Kidney (tissue), 22 donors: ENCODE data around the gene ZNF629. TPM values are rescaled to one million over a fixed set of nuclear protein-coding genes. Genes with fewer than 3 reads are reported as not detected.
A peak's percentile ranks its signal among the peaks of the same experiment; 100 is the strongest.

Source experiments
- DNase-seq, 5 donors: peaks; one replicate each; pipeline ENCODE4 v3.0.0-alpha.2; 2013 to 2020
- FAIRE-seq: peaks from 2 replicates; lab custom pipeline; 2012; peaks lifted over from hg19 to GRCh38; lab: Jason Lieb, UNC
- H3K27ac ChIP-seq, 2 donors: one replicate each; pipeline ENCODE4 v1.7.0; 2013; ENCODE audit warnings: low read depth in 2 of 2, low read length in 2 of 2, inconsistent platforms in 1 of 2
- H3K27me3 ChIP-seq: one replicate; pipeline ENCODE4 v1.7.1; 2013; ENCODE audit warnings: low read length, inconsistent platforms; ENCODE audit not compliant: control insufficient read depth, insufficient read depth
- H3K36me3 ChIP-seq, 3 donors: one replicate each; pipeline versions ENCODE4 v1.7.0 to v1.7.1; 2013; ENCODE audit warnings: low read length in 3 of 3, control low read depth in 1 of 3, inconsistent platforms in 1 of 3; ENCODE audit not compliant: insufficient read depth in 3 of 3, control insufficient read depth in 2 of 3
- H3K4me1 ChIP-seq, 3 donors: one replicate each; pipeline versions ENCODE4 v1.7.0 to v1.7.1; 2013; ENCODE audit warnings: low read length in 3 of 3, inconsistent platforms in 1 of 3, low read depth in 1 of 3; ENCODE audit not compliant: control insufficient read depth in 2 of 3, insufficient read depth in 2 of 3
- H3K4me3 ChIP-seq, 3 donors: one replicate each; pipeline versions ENCODE4 v1.7.0 to v1.8.1; 2013; ENCODE audit warnings: low read length in 3 of 3, control low read depth in 1 of 3, inconsistent platforms in 1 of 3
- H3K9ac ChIP-seq, 3 donors: one replicate each; pipeline versions ENCODE4 v1.7.0 to v1.7.1; 2013; ENCODE audit warnings: low read length in 3 of 3, control low read depth in 1 of 3, inconsistent platforms in 1 of 3
- H3K9me3 ChIP-seq, 3 donors: one replicate each; pipeline versions ENCODE4 v1.7.0 to v1.7.1; 2013; ENCODE audit warnings: low read length in 3 of 3, control low read depth in 1 of 3, inconsistent platforms in 1 of 3; ENCODE audit not compliant: control insufficient read depth in 2 of 3, insufficient read depth in 1 of 3
- intact Hi-C: fragments of 100-400 bp; cut with DNase I; formaldehyde crosslinking; loops from one replicate; pipeline ENCODE4 v1.11.1; 2022
- long read RNA-seq, 10 donors: library from polyadenylated mRNA in 1 of 10; unstranded in 1 of 10; transcript quantifications; one replicate each; pipeline ENCODE4 v2.0.0 and lab custom pipeline, GENCODE V29; 2021 to 2026
- polyA plus RNA-seq: library from polyadenylated mRNA; stranded (reverse); fragments of 350-450 nt; fragmentation: Illumina TruSeq; extraction: RNeasy Lipid Tissue Mini Kit (QIAGEN cat#74804); gene quantifications from one replicate; pipeline ENCODE4 v1.2.3, GENCODE V29; 2014; ENCODE audit warnings: low read depth, low replicate concordance; ENCODE audit not compliant: insufficient read depth
- total RNA-seq: library from RNA; stranded (reverse); fragmentation: NEBNext Ultra II Directional; extraction: Animal tissue kit (Norgen Biotek cat#: 25700); gene quantifications from one replicate; pipeline ENCODE4 v1.2.1, GENCODE V29; 2021
- TF ChIP-seq, protein P1 (sequence below): IDR thresholded peaks from 3 replicates; pipeline ENCODE4 v1.5.1; 2012; ENCODE audit warnings: mild to moderate bottlenecking, moderate library complexity, borderline replicate concordance; ENCODE audit not compliant: insufficient read depth; ENCODE audit errors: extremely low read depth
- donor health status: control.
- donor health status: control.
- donor health status: control.
- donor health status: control.
- donor health status: control.
- donor health status: DM: yes; HTN: yes; CAD: no.
- donor health status: Normal renal cell carcinoma (clear cell type).

Gene ZNF629
- total RNA-seq: 19.8 TPM
- polyA plus RNA-seq: 8.1 TPM
- long read RNA-seq, donor 1, full-length matches to known transcripts: 4 of 4 reads
- long read RNA-seq, donor 1, partial matches to known transcripts: 0 of 4 reads
- long read RNA-seq, donor 1, other reads (novel, unspliced or antisense): 0 of 4 reads
- long read RNA-seq, donor 2, full-length matches to known transcripts: 9 of 9 reads
- long read RNA-seq, donor 2, partial matches to known transcripts: 0 of 9 reads
- long read RNA-seq, donor 2, other reads (novel, unspliced or antisense): 0 of 9 reads
- long read RNA-seq, donor 3, full-length matches to known transcripts: 3 of 3 reads
- long read RNA-seq, donor 3, partial matches to known transcripts: 0 of 3 reads
- long read RNA-seq, donor 3, other reads (novel, unspliced or antisense): 0 of 3 reads
- long read RNA-seq, donor 4, full-length matches to known transcripts: 4 of 4 reads
- long read RNA-seq, donor 4, partial matches to known transcripts: 0 of 4 reads
- long read RNA-seq, donor 4, other reads (novel, unspliced or antisense): 0 of 4 reads
- long read RNA-seq, donor 5: 0 reads
- long read RNA-seq, donor 6, full-length matches to known transcripts: 1 of 1 reads
- long read RNA-seq, donor 6, partial matches to known transcripts: 0 of 1 reads
- long read RNA-seq, donor 6, other reads (novel, unspliced or antisense): 0 of 1 reads
- long read RNA-seq, donor 7, full-length matches to known transcripts: 1 of 22 reads
- long read RNA-seq, donor 7, partial matches to known transcripts: 0 of 22 reads
- long read RNA-seq, donor 7, other reads (novel, unspliced or antisense): 21 of 22 reads
- long read RNA-seq, donor 8, full-length matches to known transcripts: 6 of 6 reads
- long read RNA-seq, donor 8, partial matches to known transcripts: 0 of 6 reads
- long read RNA-seq, donor 8, other reads (novel, unspliced or antisense): 0 of 6 reads
- long read RNA-seq, donor 9, full-length matches to known transcripts: 2 of 2 reads
- long read RNA-seq, donor 9, partial matches to known transcripts: 0 of 2 reads
- long read RNA-seq, donor 9, other reads (novel, unspliced or antisense): 0 of 2 reads
- long read RNA-seq, donor 10, full-length matches to known transcripts: 5 of 5 reads
- long read RNA-seq, donor 10, partial matches to known transcripts: 0 of 5 reads
- long read RNA-seq, donor 10, other reads (novel, unspliced or antisense): 0 of 5 reads

- intact Hi-C loops: no loop called here
- peaks cover 0 to 9% (median 5%) of the 10 kb centered on the region in 3 donors for H3K36me3 ChIP-seq
- H3K27ac ChIP-seq: peak within 1 kb of the TSS; percentile 54 to 67
- no peaks in the 10 kb centered on the region for H3K27me3 ChIP-seq
- H3K4me3 ChIP-seq: peak within 1 kb of the TSS; percentile 72 to 91 (median 88)
- TF ChIP-seq, protein P1, sequence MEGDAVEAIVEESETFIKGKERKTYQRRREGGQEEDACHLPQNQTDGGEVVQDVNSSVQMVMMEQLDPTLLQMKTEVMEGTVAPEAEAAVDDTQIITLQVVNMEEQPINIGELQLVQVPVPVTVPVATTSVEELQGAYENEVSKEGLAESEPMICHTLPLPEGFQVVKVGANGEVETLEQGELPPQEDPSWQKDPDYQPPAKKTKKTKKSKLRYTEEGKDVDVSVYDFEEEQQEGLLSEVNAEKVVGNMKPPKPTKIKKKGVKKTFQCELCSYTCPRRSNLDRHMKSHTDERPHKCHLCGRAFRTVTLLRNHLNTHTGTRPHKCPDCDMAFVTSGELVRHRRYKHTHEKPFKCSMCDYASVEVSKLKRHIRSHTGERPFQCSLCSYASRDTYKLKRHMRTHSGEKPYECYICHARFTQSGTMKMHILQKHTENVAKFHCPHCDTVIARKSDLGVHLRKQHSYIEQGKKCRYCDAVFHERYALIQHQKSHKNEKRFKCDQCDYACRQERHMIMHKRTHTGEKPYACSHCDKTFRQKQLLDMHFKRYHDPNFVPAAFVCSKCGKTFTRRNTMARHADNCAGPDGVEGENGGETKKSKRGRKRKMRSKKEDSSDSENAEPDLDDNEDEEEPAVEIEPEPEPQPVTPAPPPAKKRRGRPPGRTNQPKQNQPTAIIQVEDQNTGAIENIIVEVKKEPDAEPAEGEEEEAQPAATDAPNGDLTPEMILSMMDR: no peak
- no peaks in the 10 kb centered on the region for H3K9me3 ChIP-seq
- H3K9ac ChIP-seq: peak within 1 kb of the TSS; percentile 50 to 91 (median 85)
- DNase-seq (peak; percentile 86 to 95 (median 91)), FAIRE-seq (no peak)
- peaks cover 0 to 6% (median 0%) of the 10 kb centered on the region in 3 donors for H3K4me1 ChIP-seq
Measured at GRCh38 chr16:30786936-30787612, at the start of gene ZNF629. TSS of gene ZNF629 (minus strand) at chr16:30787205. CDS start at chr16:30784482, 2,723 bp downstream.

DNA sequence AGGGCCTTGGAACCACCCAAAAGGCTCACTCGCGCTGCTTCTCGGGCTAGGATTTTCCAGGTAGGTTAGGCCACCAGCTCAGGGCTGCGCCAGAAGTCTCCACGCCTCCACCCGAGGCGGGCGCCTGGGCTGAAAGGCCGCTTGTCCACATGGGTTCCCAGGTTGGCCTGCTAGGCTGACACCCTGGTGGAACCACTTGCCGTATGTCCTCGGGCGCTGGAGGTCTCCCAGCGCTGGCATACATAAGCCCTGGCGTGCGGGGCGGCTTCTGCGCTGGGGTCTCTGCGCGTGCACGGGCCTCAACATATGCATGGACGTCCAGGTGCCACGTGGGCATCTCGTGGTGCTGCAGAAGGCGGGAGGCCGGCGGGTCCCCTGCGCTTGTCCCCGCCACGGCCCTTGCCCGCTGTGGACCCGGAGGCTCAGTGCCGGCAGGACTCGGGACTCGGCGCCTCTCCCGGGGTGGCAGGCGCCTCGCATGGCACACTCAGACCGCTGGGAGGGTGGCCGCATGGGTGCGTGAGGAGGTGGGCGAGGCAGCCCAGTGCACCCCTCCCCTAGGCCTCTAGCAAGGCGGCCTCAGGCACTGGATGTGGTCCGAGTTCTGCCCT is 47.2 kb upstream of the ZNF629 start:
- TF ChIP-seq, protein P1: no peak

DNA sequence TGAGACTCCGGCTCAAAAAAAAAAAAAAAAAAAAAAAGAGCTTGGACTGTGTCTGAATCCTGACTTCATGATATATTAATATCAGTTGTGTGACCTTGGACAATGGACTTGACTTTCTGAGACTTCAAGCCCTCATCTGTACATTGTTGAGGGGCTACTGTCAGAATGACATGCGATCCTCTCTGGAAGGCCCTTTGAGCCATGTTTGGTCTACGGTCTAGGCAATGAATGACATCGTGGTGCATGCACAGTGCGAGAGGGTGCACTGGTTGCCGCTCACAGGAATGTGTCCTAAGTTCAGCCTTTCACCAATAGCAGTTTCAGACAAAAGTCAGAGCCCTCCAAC is 43.0 kb upstream of the ZNF629 start:
- no peak overlapping the region for H3K4me3 ChIP-seq
- H3K9ac ChIP-seq: no peak overlapping the region
- no peaks in the 10 kb centered on the region for H3K9me3 ChIP-seq
- FAIRE-seq (no peak), DNase-seq (no peak)
- peaks cover 0 to 3% (median 0%) of the 10 kb centered on the region in 3 donors for H3K36me3 ChIP-seq
- TF ChIP-seq, protein P1: no peak
- intact Hi-C loops: no loop called here
- H3K27me3 ChIP-seq: no peaks in the 10 kb centered on the region
- H3K4me1 ChIP-seq: no peaks in the 10 kb centered on the region
- no peak overlapping the region for H3K27ac ChIP-seq

More for the DNA sequence above, 47.2 kb upstream of the ZNF629 start:
- Histone ChIP-seq H3K9ac (no peak overlapping the region), H3K4me1 (peaks cover 0 to 5% (median 0%) of the 10 kb centered on the region in 3 donors), H3K4me3 (no peak overlapping the region), H3K27ac (no peak overlapping the region), H3K9me3 (no peaks in the 10 kb centered on the region), H3K27me3 (no peaks in the 10 kb centered on the region), H3K36me3 (peaks cover 0 to 3% (median 0%) of the 10 kb centered on the region in 3 donors)
- intact Hi-C loops: no loop called here
- FAIRE-seq: no peak
- DNase-seq: no peak
